Measurements from ENCODE around the gene ALS2. TPM values are rescaled to one million over a fixed set of nuclear protein-coding genes. Genes with fewer than 3 reads are reported as not detected.
"Not testable (repeated sequence)": the region's sequence is repeated elsewhere in the genome, so short reads cannot be mapped to it uniquely, and the experiment has no call there.

ALS2 gene
- polyA plus RNA-seq, 4 donors: 8.4 to 34.0 (median 10.8) TPM

GRCh38 chr2:201813996-201814760 lies 33.4 kb upstream of the ALS2 start:
- Histone ChIP-seq H3K4me3 (ENCODE audit: low read depth in 1 of 3, low read length in 3 of 3) (no peak overlapping the region), H3K27ac (ENCODE audit: low read depth in 1 of 3, low read length in 2 of 3) (no peak overlapping the region), H3K4me1 (ENCODE audit: control insufficient read depth in 3 of 3, insufficient read depth in 2 of 3, low read depth in 1 of 3, low read length in 2 of 3) (no peaks in the 10 kb centered on the region), H3K36me3 (ENCODE audit: control insufficient read depth in 3 of 3, insufficient read depth in 2 of 3, low read depth in 1 of 3, low read length in 3 of 3) (no peaks in the 10 kb centered on the region), H3K9me3 (ENCODE audit: control insufficient read depth in 2 of 2, insufficient read depth in 1 of 2, low read depth in 1 of 2, low read length in 1 of 2) (peaks cover 0 to 5% of the 10 kb centered on the region in 2 donors), H3K27me3 (ENCODE audit: control insufficient read depth in 3 of 3, insufficient read depth in 3 of 3, low read length in 3 of 3) (peaks cover 0 to 2% (median 0%) of the 10 kb centered on the region in 3 donors)
- FAIRE-seq: no peak
- 77 to 84% (median 84%) methylated on average over 9 of the region's 9 CpGs for WGBS, 3 donors
- DNase-seq: no peak

- not testable (repeated sequence) for H3K9me3 ChIP-seq (ENCODE audit: control insufficient read depth in 2 of 2, insufficient read depth in 1 of 2, low read depth in 1 of 2, low read length in 1 of 2); FAIRE-seq; H3K36me3 ChIP-seq (ENCODE audit: control insufficient read depth in 3 of 3, insufficient read depth in 2 of 3, low read depth in 1 of 3, low read length in 3 of 3); H3K4me3 ChIP-seq (ENCODE audit: low read depth in 1 of 3, low read length in 3 of 3); H3K27me3 ChIP-seq (ENCODE audit: control insufficient read depth in 3 of 3, insufficient read depth in 3 of 3, low read length in 3 of 3); DNase-seq; H3K27ac ChIP-seq (ENCODE audit: low read depth in 1 of 3, low read length in 2 of 3)
- H3K4me1 ChIP-seq (ENCODE audit: control insufficient read depth in 3 of 3, insufficient read depth in 2 of 3, low read depth in 1 of 3, low read length in 2 of 3): peaks cover 0 to 11% (median 0%) of the 10 kb centered on the region in 3 donors
- 70 to 82% (median 79%) methylated on average over 7 of the region's 7 CpGs for WGBS, 3 donors
Measured at GRCh38 chr2:201810604-201811003, 29.9 kb upstream of the ALS2 start.

DNA sequence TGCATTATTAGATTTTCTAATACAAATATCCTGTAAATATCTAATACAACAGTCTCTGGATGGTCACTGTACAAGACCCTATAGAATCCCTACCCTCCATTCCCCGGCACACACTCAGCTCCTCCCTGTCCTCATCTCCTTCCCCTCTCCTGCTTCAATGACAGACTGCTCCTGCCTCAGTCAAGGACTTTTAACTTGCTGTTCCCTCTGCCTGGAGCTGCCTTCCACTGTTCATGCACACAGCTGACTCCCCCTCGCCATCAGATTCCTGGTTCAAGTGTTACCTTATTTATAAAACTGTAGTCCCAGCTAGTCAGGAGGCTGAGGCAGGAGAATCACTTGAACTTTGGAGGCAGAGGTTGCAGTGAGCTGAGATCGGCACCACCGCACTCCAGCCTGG lies 28.9 kb upstream of the ALS2 start:
- WGBS, 3 donors: 81 to 91% (median 89%) methylated on average over 4 of the region's 4 CpGs
- no peak for FAIRE-seq

GRCh38 chr2:201808027-201808426 lies 27.3 kb upstream of the ALS2 start:
- Histone ChIP-seq H3K9me3 (ENCODE audit: control insufficient read depth in 2 of 2, insufficient read depth in 1 of 2, low read depth in 1 of 2, low read length in 1 of 2) (no peaks in the 10 kb centered on the region), H3K27ac (ENCODE audit: low read depth in 1 of 3, low read length in 2 of 3) (no peak overlapping the region), H3K27me3 (ENCODE audit: control insufficient read depth in 3 of 3, insufficient read depth in 3 of 3, low read length in 3 of 3) (peaks cover 0 to 2% (median 0%) of the 10 kb centered on the region in 3 donors), H3K36me3 (ENCODE audit: control insufficient read depth in 3 of 3, insufficient read depth in 2 of 3, low read depth in 1 of 3, low read length in 3 of 3) (no peaks in the 10 kb centered on the region), H3K4me1 (ENCODE audit: control insufficient read depth in 3 of 3, insufficient read depth in 2 of 3, low read depth in 1 of 3, low read length in 2 of 3) (peaks cover 0 to 11% (median 0%) of the 10 kb centered on the region in 3 donors), H3K4me3 (ENCODE audit: low read depth in 1 of 3, low read length in 3 of 3) (no peak overlapping the region)
- 71 to 76% (median 73%) methylated on average over 2 of the region's 2 CpGs for WGBS, 3 donors
- FAIRE-seq (no peak), DNase-seq (no peak)

More for the DNA sequence above, 28.9 kb upstream of the ALS2 start:
- Histone ChIP-seq H3K9me3 (ENCODE audit: control insufficient read depth in 2 of 2, insufficient read depth in 1 of 2, low read depth in 1 of 2, low read length in 1 of 2) (no peaks in the 10 kb centered on the region), H3K4me3 (ENCODE audit: low read depth in 1 of 3, low read length in 3 of 3) (no peak overlapping the region), H3K4me1 (ENCODE audit: control insufficient read depth in 3 of 3, insufficient read depth in 2 of 3, low read depth in 1 of 3, low read length in 2 of 3) (peaks cover 0 to 11% (median 0%) of the 10 kb centered on the region in 3 donors), H3K36me3 (ENCODE audit: control insufficient read depth in 3 of 3, insufficient read depth in 2 of 3, low read depth in 1 of 3, low read length in 3 of 3) (no peaks in the 10 kb centered on the region), H3K27me3 (ENCODE audit: control insufficient read depth in 3 of 3, insufficient read depth in 3 of 3, low read length in 3 of 3) (peaks cover 0 to 2% (median 0%) of the 10 kb centered on the region in 3 donors), H3K27ac (ENCODE audit: low read depth in 1 of 3, low read length in 2 of 3) (no peak overlapping the region)
- no peak for DNase-seq

- FAIRE-seq (no peak), DNase-seq (no peak)
- Histone ChIP-seq H3K27me3 (ENCODE audit: control insufficient read depth in 3 of 3, insufficient read depth in 3 of 3, low read length in 3 of 3) (peaks cover 0 to 2% (median 0%) of the 10 kb centered on the region in 3 donors), H3K4me1 (ENCODE audit: control insufficient read depth in 3 of 3, insufficient read depth in 2 of 3, low read depth in 1 of 3, low read length in 2 of 3) (peaks cover 0 to 11% (median 0%) of the 10 kb centered on the region in 3 donors), H3K9me3 (ENCODE audit: control insufficient read depth in 2 of 2, insufficient read depth in 1 of 2, low read depth in 1 of 2, low read length in 1 of 2) (no peaks in the 10 kb centered on the region), H3K36me3 (ENCODE audit: control insufficient read depth in 3 of 3, insufficient read depth in 2 of 3, low read depth in 1 of 3, low read length in 3 of 3) (no peaks in the 10 kb centered on the region), H3K27ac (ENCODE audit: low read depth in 1 of 3, low read length in 2 of 3) (no peak overlapping the region), H3K4me3 (ENCODE audit: low read depth in 1 of 3, low read length in 3 of 3) (no peak overlapping the region)
- 59 to 87% (median 82%) methylated on average over 8 of the region's 8 CpGs for WGBS, 3 donors
Measured at GRCh38 chr2:201807452-201807999, 26.8 kb upstream of the ALS2 start.

DNA sequence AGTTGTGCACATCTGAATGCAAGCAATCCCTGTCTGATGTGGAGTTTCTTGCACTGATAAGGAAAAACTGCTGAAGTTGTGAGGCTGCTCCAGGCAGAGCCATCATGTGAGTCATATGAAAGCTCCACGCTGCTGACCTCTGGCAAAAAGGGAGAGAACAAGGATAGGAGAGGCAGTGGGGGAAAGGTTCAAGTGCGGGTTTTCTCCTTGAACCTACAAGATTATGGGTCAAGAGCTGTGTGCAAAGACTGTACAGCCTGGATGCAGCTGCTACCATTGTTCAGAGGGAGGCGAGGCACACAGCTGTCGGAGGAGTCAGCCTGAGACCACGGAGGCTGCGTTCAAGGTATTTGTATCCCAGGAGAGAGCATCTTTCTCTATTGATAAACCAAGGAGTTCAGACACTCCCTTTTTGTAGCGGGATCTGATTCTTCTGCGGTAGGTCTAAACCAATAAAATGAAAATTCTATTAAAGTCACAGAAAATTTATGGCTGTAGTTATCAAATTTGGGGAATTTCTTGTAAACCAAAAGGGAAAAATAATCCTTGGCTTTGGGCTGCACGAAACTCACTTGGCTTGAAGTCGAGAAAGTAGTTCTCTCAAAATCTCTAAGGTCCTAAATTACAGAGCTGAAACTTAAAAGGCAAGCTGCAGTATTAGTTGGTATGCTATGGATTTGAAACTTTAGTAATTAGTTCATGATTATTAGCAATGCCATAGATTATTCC lies 25.9 kb upstream of the ALS2 start, which contains the start of gene CDK15:
Gene CDK15 (plus strand): TSS at position 96 of the 729 bp plus-strand sequence. CDS start 128 bp downstream, at position 224.
- Histone ChIP-seq H3K4me1 (ENCODE audit: control insufficient read depth in 3 of 3, insufficient read depth in 2 of 3, low read depth in 1 of 3, low read length in 2 of 3) (peaks cover 0 to 11% (median 0%) of the 10 kb centered on the region in 3 donors), H3K4me3 (ENCODE audit: low read depth in 1 of 3, low read length in 3 of 3) (no peak within 1 kb of the TSS), H3K9me3 (ENCODE audit: control insufficient read depth in 2 of 2, insufficient read depth in 1 of 2, low read depth in 1 of 2, low read length in 1 of 2) (no peaks in the 10 kb centered on the region), H3K27me3 (ENCODE audit: control insufficient read depth in 3 of 3, insufficient read depth in 3 of 3, low read length in 3 of 3) (peaks cover 0 to 2% (median 0%) of the 10 kb centered on the region in 3 donors), H3K27ac (ENCODE audit: low read depth in 1 of 3, low read length in 2 of 3) (peak within 1 kb of the TSS in 1 of 3 donors; percentile 30), H3K36me3 (ENCODE audit: control insufficient read depth in 3 of 3, insufficient read depth in 2 of 3, low read depth in 1 of 3, low read length in 3 of 3) (no peaks in the 10 kb centered on the region)
- DNase-seq: peak; percentile 8 to 68
- no peak for FAIRE-seq
- WGBS, 3 donors: 56 to 64% (median 62%) methylated on average over 10 of the region's 10 CpGs

DNA sequence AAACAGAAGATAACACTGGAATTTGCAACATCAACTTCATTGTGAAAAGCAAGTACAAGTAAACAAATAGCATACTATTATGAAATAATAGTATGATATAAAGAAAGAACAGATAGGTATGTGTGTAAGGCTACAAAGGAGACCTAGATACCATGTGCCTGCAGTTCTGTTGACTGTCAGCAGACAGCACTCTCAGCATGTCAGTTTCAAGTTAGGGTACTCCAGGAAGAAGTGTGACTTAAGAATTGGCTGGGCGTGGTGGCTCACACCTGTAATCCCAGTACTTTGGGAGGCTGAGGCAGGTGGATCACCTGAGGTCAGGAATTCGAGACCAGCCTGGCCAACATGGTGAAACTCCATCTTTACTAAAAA lies 18.2 kb upstream of the ALS2 start:
- not testable (repeated sequence) for H3K27me3 ChIP-seq (ENCODE audit: control insufficient read depth in 3 of 3, insufficient read depth in 3 of 3, low read length in 3 of 3); H3K4me1 ChIP-seq (ENCODE audit: control insufficient read depth in 3 of 3, insufficient read depth in 2 of 3, low read depth in 1 of 3, low read length in 2 of 3); H3K9me3 ChIP-seq (ENCODE audit: control insufficient read depth in 2 of 2, insufficient read depth in 1 of 2, low read depth in 1 of 2, low read length in 1 of 2); H3K4me3 ChIP-seq (ENCODE audit: low read depth in 1 of 3, low read length in 3 of 3); H3K27ac ChIP-seq (ENCODE audit: low read depth in 1 of 3, low read length in 2 of 3); H3K36me3 ChIP-seq (ENCODE audit: control insufficient read depth in 3 of 3, insufficient read depth in 2 of 3, low read depth in 1 of 3, low read length in 3 of 3); FAIRE-seq; DNase-seq
- 56 to 84% (median 72%) methylated on average over 2 of the region's 2 CpGs for WGBS, 3 donors

GRCh38 chr2:201798252-201798913 lies 17.6 kb upstream of the ALS2 start:
- H3K36me3 ChIP-seq (ENCODE audit: control insufficient read depth in 3 of 3, insufficient read depth in 2 of 3, low read depth in 1 of 3, low read length in 3 of 3): no peaks in the 10 kb centered on the region
- H3K4me1 ChIP-seq (ENCODE audit: control insufficient read depth in 3 of 3, insufficient read depth in 2 of 3, low read depth in 1 of 3, low read length in 2 of 3): no peaks in the 10 kb centered on the region
- no peak for DNase-seq
- no peaks in the 10 kb centered on the region for H3K27me3 ChIP-seq (ENCODE audit: control insufficient read depth in 3 of 3, insufficient read depth in 3 of 3, low read length in 3 of 3)
- no peak overlapping the region for H3K27ac ChIP-seq (ENCODE audit: low read depth in 1 of 3, low read length in 2 of 3)
- H3K4me3 ChIP-seq (ENCODE audit: low read depth in 1 of 3, low read length in 3 of 3): no peak overlapping the region
- WGBS, 3 donors: 78 to 83% (median 80%) methylated on average over 7 of the region's 7 CpGs
- no peak for FAIRE-seq
- no peaks in the 10 kb centered on the region for H3K9me3 ChIP-seq (ENCODE audit: control insufficient read depth in 2 of 2, insufficient read depth in 1 of 2, low read depth in 1 of 2, low read length in 1 of 2)

All from small intestine (tissue), 7 donors.